HCT116 (cell line): ENCODE results near the gene FBXL17. TPM values are rescaled to one million over a fixed set of nuclear protein-coding genes. Genes with fewer than 3 reads are reported as not detected.

Experiments used
- ATAC-seq: fragments of 200-7000 bp; cut with Tn5 transposase; 2 replicates; pipeline ENCODE4 v1.9.1; 2020; ENCODE audit warnings: mild to moderate bottlenecking, moderate library complexity
- BruUV-seq: library from RNA; stranded (reverse); fragments of 400-500 nt; replicated peaks from 2 replicates; lab custom pipeline; 2021; lab: Mats Ljungman, UMichigan
- CTCF ChIA-PET: fragments of 300-600 bp; sonication (Branson Sonifier 250); formaldehyde crosslinking; loops from one replicate; lab custom pipeline; 2021; ENCODE audit warnings: antibody characterized with exemption; lab: Charles Lee
- POLR2A ChIA-PET: fragments of 300-600, 350-600 bp; sonication (Branson Sonifier 250); formaldehyde crosslinking; loops from one replicate; lab custom pipeline; 2021; ENCODE audit warnings: antibody characterized with exemption; lab: Charles Lee
- RAD21 ChIA-PET, 2 experiments: fragments of 300-600 bp; sonication (Branson Sonifier 250); formaldehyde crosslinking; loops; one replicate each; lab custom pipeline; 2023; ENCODE audit warnings: low total read pairs in 2 of 2; ENCODE audit not compliant: uncharacterized antibody in 2 of 2, unreplicated experiment in 2 of 2, low non-redundant PET in 1 of 2; lab: Charles Lee
- DNase-seq: peaks from one replicate; pipeline ENCODE4 v3.0.0-alpha.2; 2010; ENCODE audit warnings: low read depth, low spot score
- H2AFZ ChIP-seq: fragments of 200-600 bp; shearing (Covaris generic), sonication (generic); 2 replicates; pipeline ENCODE4 v1.6.1; 2017; ENCODE audit warnings: low read depth, mixed run types, mixed read lengths, antibody characterized with exemption, low read length; ENCODE audit not compliant: poor library complexity, severe bottlenecking
- H3K27ac ChIP-seq: 2 replicates; pipeline ENCODE4 v1.5.1; 2012; ENCODE audit warnings: low read depth, low read length
- H3K27me3 ChIP-seq: fragments of 200-600 bp; sonication (generic); 2 replicates; pipeline ENCODE4 v1.6.1; 2016; ENCODE audit warnings: mixed run types, low read length, mixed read lengths; ENCODE audit not compliant: insufficient read depth
- H3K36me3 ChIP-seq, 2 experiments: fragments of 200-500 bp in 1 of 2; fragments of 200-600 bp in 1 of 2; sonication (Bioruptor generic) in 1 of 2; sonication (generic) in 1 of 2; 2 replicates each; pipeline versions ENCODE4 v1.5.1 to v1.6.1; 2014 to 2016; ENCODE audit warnings: low read length in 2 of 2, inconsistent platforms in 1 of 2, mixed read lengths in 1 of 2, mixed run types in 1 of 2; ENCODE audit not compliant: insufficient read depth in 2 of 2, control insufficient read depth in 1 of 2
- H3K4me1 ChIP-seq, 2 experiments: fragments of 200-600 bp in 1 of 2; sonication (generic) in 1 of 2; 2 replicates each; pipeline versions ENCODE4 v1.5.1 to v1.6.1; 2012 to 2017; ENCODE audit warnings: low read length in 2 of 2, inconsistent platforms in 1 of 2, mild to moderate bottlenecking in 1 of 2, mixed read lengths in 1 of 2, mixed run types in 1 of 2, moderate library complexity in 1 of 2; ENCODE audit not compliant: insufficient read depth in 2 of 2, control insufficient read depth in 1 of 2
- H3K4me2 ChIP-seq: fragments of 200-600 bp; sonication (generic); 2 replicates; pipeline ENCODE4 v1.6.1; 2017; ENCODE audit warnings: mixed run types, low read length, mixed read lengths
- H3K4me3 ChIP-seq, 2 experiments: fragments of 200-600 bp in 1 of 2; sonication (generic) in 1 of 2; replicated peaks in 1 of 2; 2 replicates each; pipeline ENCODE4 v1.5.1; 2011 to 2016; ENCODE audit warnings: low read length in 2 of 2, control low read depth in 1 of 2, low read depth in 1 of 2, mild to moderate bottlenecking in 1 of 2, mixed read lengths in 1 of 2, mixed run types in 1 of 2
- H3K79me2 ChIP-seq: fragments of 200-600 bp; sonication (generic); 2 replicates; pipeline ENCODE4 v1.6.1; 2017; ENCODE audit warnings: mild to moderate bottlenecking, mixed run types, low read length, moderate library complexity, mixed read lengths; ENCODE audit not compliant: insufficient read depth
- H3K9ac ChIP-seq: fragments of 200-600 bp; sonication (generic); 2 replicates; pipeline ENCODE4 v1.6.1; 2016; ENCODE audit warnings: low read length, mixed read lengths
- H3K9me2 ChIP-seq: fragments of 200-600 bp; sonication (generic), shearing (Covaris generic); 2 replicates; pipeline ENCODE4 v1.6.1; 2017; ENCODE audit warnings: mixed run types, mild to moderate bottlenecking, moderate library complexity; ENCODE audit not compliant: insufficient read depth
- H3K9me3 ChIP-seq, 2 experiments: fragments of 200-500 bp in 1 of 2; fragments of 200-600 bp in 1 of 2; sonication (Bioruptor generic) in 1 of 2; sonication (generic) in 1 of 2; 2 replicates each; pipeline ENCODE4 v1.6.1; 2014 to 2017; ENCODE audit warnings: low read length in 2 of 2, mixed read lengths in 2 of 2, inconsistent platforms in 1 of 2, low read depth in 1 of 2, mild to moderate bottlenecking in 1 of 2, mixed run types in 1 of 2, moderate library complexity in 1 of 2; ENCODE audit not compliant: control insufficient read depth in 1 of 2, insufficient read depth in 1 of 2
- H4K20me1 ChIP-seq: fragments of 200-600 bp; sonication (generic), shearing (Covaris generic); 2 replicates; pipeline ENCODE4 v1.6.1; 2017; ENCODE audit warnings: mixed run types, mild to moderate bottlenecking, moderate library complexity; ENCODE audit not compliant: insufficient read depth
- ATF3 ChIP-seq: IDR thresholded peaks from 2 replicates; pipeline ENCODE4 v1.6.1; 2012
- CBX3 ChIP-seq: IDR thresholded peaks from 2 replicates; pipeline ENCODE4 v1.6.1; 2012; ENCODE audit warnings: low read depth
- EGR1 ChIP-seq: IDR thresholded peaks from 2 replicates; pipeline ENCODE4 v1.6.1; 2012; ENCODE audit warnings: low read depth
- EZH2 ChIP-seq: fragments of 200-600 bp; sonication (generic); IDR thresholded peaks from 2 replicates; pipeline ENCODE4 v1.6.1; 2017; ENCODE audit warnings: antibody characterized with exemption, mixed run types
- EZH2phosphoT487 ChIP-seq: fragments of 200-600 bp; IDR thresholded peaks from 2 replicates; pipeline ENCODE4 v1.6.1; 2018; ENCODE audit warnings: antibody characterized with exemption, borderline replicate concordance
- REST ChIP-seq: IDR thresholded peaks from 2 replicates; pipeline ENCODE4 v1.6.1; 2012; ENCODE audit warnings: low read depth
- SP1 ChIP-seq: IDR thresholded peaks from 2 replicates; pipeline ENCODE4 v1.6.1; 2012; ENCODE audit warnings: low read depth
- SRF ChIP-seq: IDR thresholded peaks from 2 replicates; pipeline ENCODE4 v1.6.1; 2012; ENCODE audit warnings: low read depth
- TCF7L2 ChIP-seq: IDR thresholded peaks from 2 replicates; pipeline ENCODE4 v1.7.0; 2011; ENCODE audit warnings: borderline replicate concordance, inconsistent platforms; ENCODE audit not compliant: insufficient read depth, insufficient read length; ENCODE audit errors: extremely low read depth
- ZBTB33 ChIP-seq: IDR thresholded peaks from 2 replicates; pipeline ENCODE4 v1.6.1; 2011; ENCODE audit warnings: mild to moderate bottlenecking, low read length, moderate library complexity; ENCODE audit not compliant: insufficient replicate concordance; ENCODE audit errors: extremely low read depth
- ZFX ChIP-seq: fragments of 450-650 bp; IDR thresholded peaks from 2 replicates; pipeline ENCODE4 v1.6.1; 2017
- intact Hi-C: fragments of 100-400 bp; cut with micrococcal nuclease; formaldehyde crosslinking; loops from 2 replicates; pipeline ENCODE4 v1.10.0; 2022
- total RNA-seq: library from RNA; stranded (reverse); gene quantifications from one replicate; pipeline ENCODE4 v1.2.1, GENCODE V29; 2021; ENCODE audit not compliant: unreplicated experiment

FBXL17 gene
- total RNA-seq, 1 experiment from 2014 or later = 9.4 TPM

GRCh38 chr5:107926121-107926520 lies 455.8 kb downstream of the FBXL17 start:
- intact Hi-C loops = no loop called here
- H3K79me2 ChIP-seq = no peaks in the 10 kb centered on the region
- ATAC-seq = no peak
- BruUV-seq = no TSS peak
- ChIA-PET CTCF (no interaction called here), POLR2A (no interaction called here), RAD21 (no interaction called here)
- H3K9me2 ChIP-seq = no peaks in the 10 kb centered on the region
- H3K9me3 ChIP-seq = no peaks in the 10 kb centered on the region
- DNase-seq = no peak
- no peak for TF ChIP-seq CBX3
- TF ChIP-seq TCF7L2 = no peak
- no peak for TF ChIP-seq SP1
- TF ChIP-seq EZH2 = no peak
- no peak for TF ChIP-seq EGR1
- no peak for TF ChIP-seq ZBTB33
- TF ChIP-seq EZH2phosphoT487 = no peak
- no peak for TF ChIP-seq REST
- no peak for TF ChIP-seq ATF3
- no peak for TF ChIP-seq SRF
- no peak for TF ChIP-seq ZFX
- H3K4me3 ChIP-seq = no peak overlapping the region
- no peaks in the 10 kb centered on the region for H3K4me1 ChIP-seq
- no peaks in the 10 kb centered on the region for H3K36me3 ChIP-seq
- H2AFZ ChIP-seq = no peak overlapping the region
- H4K20me1 ChIP-seq = no peaks in the 10 kb centered on the region
- H3K27ac ChIP-seq = no peak overlapping the region
- no peak overlapping the region for H3K4me2 ChIP-seq
- H3K27me3 ChIP-seq = no peaks in the 10 kb centered on the region
- no peak overlapping the region for H3K9ac ChIP-seq
